HL-60/S4 (cell line): Measurements from ENCODE around the gene TTYH3.

Experiments
- in situ Hi-C: fragments of 300-500 bp; cut with MboI; formaldehyde crosslinking; loops from 2 replicates; pipeline ENCODE4 v1.14.3; 2022; ENCODE audit warnings: low sequenced_read_pairs

Gene TTYH3

DNA sequence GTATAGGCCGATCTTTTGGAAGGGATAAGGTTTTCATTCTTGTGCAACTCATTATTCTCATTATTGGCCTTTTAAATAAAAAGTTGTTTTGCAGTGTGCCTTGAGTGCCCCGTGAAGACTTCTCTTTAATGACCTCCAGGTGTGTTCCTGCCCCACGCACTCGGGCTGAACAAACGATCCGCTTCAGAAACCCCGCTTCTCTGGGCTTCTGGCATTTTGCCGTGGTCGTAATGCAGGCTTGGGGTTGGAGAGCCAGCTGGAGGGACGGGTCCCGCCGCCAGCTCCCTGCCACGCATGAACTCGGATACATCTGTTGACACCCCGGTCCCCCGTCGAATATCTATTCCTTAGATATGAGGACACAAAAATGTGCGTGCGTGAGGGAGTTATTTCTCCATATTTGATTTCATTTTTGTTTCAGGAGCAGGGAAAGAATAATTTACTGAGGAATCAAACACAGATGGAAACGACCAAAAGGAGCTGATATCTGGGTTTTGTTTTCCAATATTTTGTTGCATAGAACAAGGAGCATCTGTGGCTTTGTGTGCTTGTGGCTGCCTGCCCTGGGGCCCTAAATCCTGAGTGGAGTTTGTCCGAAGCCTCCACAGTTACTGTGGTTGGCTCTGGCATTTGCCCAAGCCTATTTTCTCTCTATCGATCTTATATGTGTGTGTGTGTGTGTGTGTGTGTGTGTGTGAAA lies 17.0 kb upstream of the TTYH3 start:
- in situ Hi-C loops: no loop called here

DNA sequence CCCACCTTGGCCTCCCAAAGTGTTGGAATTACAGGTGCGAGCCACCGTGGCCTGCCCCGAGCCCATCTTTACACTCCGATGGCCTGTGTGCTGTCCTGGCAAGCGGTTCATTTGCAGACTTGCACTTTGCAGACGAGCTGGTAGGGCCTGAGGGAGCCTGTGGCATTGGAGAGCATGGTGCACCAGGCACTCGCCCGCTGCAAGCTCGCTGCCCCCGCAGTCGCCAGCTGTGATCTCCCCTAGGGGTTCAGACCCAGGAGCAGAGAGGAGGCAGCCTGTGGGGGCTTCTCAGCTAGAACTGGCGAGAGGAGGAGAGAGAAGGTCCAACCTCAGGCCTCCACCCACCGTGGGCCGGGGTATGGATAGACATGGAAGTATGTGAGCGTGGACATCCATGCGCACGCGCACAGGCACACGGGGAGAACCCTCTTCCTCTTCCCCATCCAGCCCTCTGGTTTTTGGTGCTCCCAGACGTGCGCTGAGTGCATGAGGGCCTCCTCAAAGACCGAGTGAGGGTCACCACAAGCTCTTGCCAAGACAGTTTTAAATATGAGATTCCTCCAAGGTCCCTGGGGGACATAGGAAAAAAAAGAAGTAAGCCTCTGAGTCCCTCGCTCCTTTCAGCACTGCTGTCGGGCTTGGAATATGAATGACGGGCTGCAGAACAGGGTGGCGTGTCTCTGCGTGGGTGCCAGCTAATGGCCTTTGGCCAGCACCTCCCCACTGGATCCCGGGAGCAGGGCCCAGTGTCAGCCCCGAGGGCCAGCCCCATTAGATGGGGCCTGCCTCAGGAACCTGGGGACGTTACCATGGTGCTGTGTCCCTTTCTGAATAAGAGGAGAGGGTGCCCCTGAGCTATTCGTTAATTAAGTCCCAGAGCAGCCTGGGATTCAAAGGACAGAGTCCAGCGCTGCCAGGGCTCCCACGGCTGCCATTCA lies 15.1 kb upstream of the TTYH3 start:
- in situ Hi-C loops: no loop called here

DNA sequence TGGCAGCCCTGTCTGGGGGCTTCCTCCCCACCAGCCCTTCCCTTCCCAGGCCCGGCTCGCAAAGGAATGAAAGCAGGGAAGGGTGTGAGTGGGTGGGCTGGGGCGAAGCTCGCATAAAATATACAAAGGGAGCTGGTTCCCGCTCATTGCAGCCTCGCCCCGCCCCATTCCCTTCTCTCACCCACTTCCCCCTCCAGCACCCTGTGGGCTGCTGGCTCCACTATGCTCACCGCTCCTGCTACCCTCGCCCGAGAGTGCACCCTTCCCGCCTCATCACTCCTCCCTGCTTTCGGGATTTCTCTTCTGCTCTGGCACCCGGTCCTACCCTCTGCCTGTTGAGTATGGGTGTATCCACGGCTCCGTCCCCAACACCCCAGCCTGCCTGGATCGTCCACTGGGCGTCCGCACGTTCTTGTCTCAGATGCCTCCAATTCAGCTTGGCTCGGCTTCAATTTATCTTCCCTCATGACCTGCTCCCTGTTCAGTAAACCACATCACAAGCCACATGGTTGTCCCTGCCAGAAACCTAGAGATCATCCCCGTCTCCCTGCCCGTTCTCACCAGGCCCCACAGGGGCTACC lies 14.4 kb upstream of the TTYH3 start:
- in situ Hi-C loops: no loop called here

DNA sequence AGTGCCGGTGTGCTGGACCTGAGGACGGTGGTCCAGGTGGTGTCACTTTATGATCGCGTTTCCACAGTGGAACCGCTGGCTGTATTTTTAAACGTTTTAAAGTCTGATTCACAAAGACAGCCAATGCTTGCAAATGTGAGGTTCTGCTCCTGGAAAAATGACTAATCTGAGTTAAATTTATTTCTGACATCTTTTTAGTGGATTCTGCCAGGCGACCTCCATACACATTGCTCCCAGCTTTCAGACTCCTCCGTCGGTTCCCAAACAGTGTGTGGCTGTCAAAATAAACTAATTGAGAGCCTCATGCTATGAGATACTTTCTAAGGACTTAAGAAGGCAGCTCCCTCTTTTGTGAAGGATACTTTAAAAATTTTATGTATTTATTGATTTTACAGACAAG lies 12.7 kb upstream of the TTYH3 start:
- in situ Hi-C loops: no loop called here

GRCh38 chr7:2621061-2621828 lies 10.5 kb upstream of the TTYH3 start:
- in situ Hi-C loops: no loop called here

DNA sequence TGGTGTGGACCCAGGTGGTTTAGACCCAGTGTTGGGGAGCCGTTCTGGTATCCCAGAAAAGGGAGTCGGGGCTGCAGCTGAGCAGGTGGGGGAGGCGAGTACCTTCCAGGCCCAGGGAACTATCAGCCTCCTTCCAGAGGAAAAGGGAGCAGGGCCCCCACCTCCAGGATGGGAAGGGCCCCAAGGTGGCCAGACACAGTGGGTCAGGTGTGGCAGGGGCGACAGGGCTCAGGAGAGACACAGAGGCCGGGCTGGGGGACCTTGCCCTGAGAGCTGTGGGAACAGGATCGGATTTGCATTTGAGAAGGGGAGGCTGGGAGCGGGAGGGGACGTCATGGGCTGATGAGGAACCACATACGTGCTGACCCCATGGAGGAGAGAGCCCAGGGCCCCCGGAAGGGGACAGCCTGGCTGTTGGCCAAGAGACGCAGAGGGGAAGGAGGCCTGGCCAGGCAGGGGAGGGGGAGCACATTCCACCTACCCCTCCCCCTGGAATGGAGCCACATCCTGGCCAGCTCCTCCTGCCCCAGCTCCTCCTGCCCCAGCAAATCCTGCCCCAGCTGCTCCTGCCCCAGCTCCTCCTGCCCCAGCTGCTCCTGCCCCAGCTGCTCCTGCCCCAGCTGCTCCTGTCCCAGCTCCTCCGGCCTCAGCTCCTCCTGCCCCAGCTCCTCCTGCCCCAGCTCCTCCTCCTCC lies 9.7 kb upstream of the TTYH3 start:
- in situ Hi-C loops: no loop called here

GRCh38 chr7:2622869-2623697 lies 8.7 kb upstream of the TTYH3 start:
- in situ Hi-C loops: no loop called here

- in situ Hi-C loops: no loop called here
Measured at GRCh38 chr7:2623698-2624014, 8.1 kb upstream of the TTYH3 start.

- in situ Hi-C loops: no loop called here
Measured at GRCh38 chr7:2624293-2624886, 7.4 kb upstream of the TTYH3 start.

- in situ Hi-C loops: no loop called here
Measured at GRCh38 chr7:2626498-2627117, 5.2 kb upstream of the TTYH3 start.

DNA sequence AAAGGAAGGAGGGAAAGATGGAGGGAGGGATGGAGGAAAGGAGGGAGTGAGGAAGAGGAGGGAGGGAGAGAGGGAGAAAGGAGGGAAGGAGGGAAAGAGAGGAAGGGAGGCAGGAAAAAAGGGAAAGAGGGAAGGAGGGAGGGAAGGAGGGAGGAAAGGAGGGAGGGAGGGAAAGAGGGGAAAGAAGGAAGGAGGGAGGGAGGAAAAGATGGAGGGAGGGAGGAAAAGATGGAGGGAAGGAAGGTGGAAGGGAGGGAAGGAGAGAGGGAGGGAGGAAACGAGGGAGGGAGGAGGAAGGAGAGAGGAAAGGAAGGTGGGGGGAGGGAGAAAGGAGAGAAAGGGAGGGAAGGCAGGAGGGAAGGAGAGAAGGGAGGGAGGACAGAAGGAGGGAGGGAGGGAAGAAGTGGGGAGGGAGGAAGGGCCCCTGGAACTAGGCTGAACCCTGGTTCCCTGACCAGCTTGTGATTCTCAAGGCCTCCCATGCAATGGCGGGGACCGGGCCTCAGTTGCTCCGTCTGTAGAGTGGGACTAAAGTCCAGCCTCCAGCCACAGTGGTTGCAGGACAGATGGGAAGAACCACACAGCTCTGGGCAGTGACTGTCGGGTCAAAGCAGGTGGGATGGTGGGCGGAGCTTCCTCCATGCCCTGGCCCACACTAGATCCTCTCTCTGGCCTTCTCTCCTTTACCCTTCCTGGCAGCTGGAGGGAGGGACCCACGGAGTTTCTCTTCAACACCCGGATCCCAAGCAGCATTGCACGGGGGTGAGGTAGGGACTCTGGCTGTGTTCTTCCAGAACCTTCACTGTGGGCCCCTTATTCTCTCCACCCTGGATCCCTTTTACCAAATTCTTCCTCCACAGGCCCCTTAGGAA lies 4.3 kb upstream of the TTYH3 start:
- in situ Hi-C loops: no loop called here

DNA sequence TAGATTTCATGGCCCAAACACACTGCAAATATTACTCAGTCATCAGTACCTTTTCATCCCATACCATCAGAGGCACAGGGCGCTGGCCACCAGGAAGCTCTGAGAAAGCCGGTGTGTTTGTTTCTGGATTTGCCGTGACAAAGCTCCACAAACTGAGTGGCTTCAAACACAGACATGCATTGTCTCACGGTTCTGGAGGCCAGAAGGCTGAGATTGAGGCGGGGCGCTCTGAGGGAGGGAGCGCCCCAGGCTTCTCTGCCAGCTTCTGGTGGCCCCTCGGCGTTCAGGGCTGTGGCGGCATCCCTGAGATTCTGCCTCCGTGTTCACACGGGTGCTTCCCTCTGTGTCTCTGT lies 3.7 kb upstream of the TTYH3 start:
- in situ Hi-C loops: no loop called here

- in situ Hi-C loops: no loop called here
Measured at GRCh38 chr7:2628891-2629290, 2.9 kb upstream of the TTYH3 start.

GRCh38 chr7:2629746-2630681 lies 1.8 kb upstream of the TTYH3 start:
- in situ Hi-C loops: no loop called here

DNA sequence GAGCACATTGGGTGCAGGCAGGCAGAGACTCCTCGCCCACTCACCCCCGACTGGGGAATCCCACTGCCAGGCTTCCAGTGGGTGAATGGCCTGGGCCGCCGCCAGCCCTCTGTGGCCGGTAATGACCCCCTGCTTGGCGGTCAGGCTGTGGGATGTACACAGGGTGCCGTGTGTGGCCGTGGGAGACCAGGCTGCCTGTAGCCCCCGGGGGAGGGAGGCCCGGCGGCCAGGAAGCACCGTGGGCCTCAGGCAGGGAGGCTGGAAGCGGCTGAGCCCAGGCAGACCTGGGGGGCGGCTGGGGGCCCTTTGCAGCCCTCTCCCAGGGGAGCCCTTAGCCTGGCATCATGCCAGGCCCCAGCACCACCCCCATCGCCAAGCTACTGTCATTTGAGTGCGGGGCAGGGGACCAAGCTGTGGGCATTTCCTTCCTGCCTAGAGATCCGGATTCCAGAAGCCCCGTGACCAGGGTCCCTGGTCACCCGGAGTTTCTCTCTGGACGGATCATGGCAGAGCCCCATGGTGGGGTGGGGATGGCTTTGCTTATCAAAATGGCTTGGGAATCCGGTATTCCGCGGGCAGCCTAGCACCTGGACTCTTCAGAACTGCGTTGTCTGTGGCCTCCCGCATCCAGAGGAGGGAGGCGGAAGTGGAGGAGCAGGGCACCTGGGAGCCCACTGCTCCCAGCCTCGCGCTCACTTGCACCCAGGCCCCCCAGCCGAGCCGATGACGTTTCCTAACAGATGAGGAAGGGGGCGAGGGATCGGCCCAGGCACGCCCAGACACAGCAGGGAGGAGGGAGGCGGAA lies 1.1 kb downstream of the TTYH3 start:
- in situ Hi-C loops: no loop called here

DNA sequence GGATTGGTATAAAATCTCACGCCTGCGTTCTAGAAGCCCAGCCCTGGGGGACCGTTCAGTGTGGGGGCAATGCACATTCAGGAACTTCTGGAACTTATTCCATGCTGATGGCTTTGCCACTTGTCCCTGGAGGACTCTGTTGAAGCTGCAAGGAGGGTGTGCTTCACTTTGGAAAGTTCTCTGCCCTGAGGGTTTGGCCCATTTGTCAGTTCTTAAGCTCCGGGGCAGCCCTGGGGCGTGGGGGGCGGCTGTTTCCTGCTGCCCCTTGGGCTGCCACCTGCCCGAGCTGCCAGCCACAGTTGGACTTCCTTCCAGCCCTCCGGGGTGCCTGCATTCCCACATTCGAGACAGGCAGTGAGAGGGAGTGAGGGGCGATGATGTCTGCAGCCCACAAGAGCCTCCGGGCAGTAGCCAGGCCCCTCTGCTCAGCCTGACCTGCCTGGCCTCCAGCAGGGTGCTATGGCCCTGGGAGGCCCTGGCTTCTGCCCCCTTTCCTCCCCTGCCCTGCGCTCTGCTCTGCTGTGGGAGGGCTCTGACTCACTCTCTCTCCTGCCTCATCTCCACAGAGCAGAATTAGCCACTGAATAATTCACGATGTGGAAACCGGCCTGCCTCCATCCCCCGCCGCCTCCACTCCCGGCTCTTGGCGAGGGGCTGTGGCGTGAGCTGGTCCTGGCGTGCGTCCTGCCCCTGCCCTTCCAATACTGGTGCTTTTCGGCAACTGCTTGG lies 1.9 kb downstream of the TTYH3 start:
- in situ Hi-C loops: no loop called here
